Spinal cord (tissue), 10 donors: ENCODE results near the gene SPATA25. TPM values are rescaled to one million over a fixed set of nuclear protein-coding genes. Genes with fewer than 3 reads are reported as not detected.

Experiments used
- DNase-seq, 6 donors: peaks; one replicate each; pipeline versions ENCODE4 v3.0.0 to v3.0.0-alpha.2; 2013 to 2015; ENCODE audit warnings: low spot score in 6 of 6, low read depth in 4 of 6
- H3K27ac ChIP-seq: one replicate; pipeline ENCODE4 v1.5.1; 2013; ENCODE audit warnings: low read depth, low read length, control low read depth
- H3K27me3 ChIP-seq: one replicate; pipeline ENCODE4 v1.6.1; 2013; ENCODE audit warnings: low read length; ENCODE audit not compliant: control insufficient read depth, insufficient read depth
- H3K36me3 ChIP-seq: one replicate; pipeline ENCODE4 v1.6.1; 2013; ENCODE audit warnings: low read length; ENCODE audit not compliant: control insufficient read depth, insufficient read depth
- H3K4me1 ChIP-seq: one replicate; pipeline ENCODE4 v1.6.1; 2013; ENCODE audit warnings: low read length; ENCODE audit not compliant: control insufficient read depth, insufficient read depth
- H3K4me3 ChIP-seq: one replicate; pipeline ENCODE4 v1.5.1; 2013; ENCODE audit warnings: low read depth, low read length, control low read depth
- H3K9me3 ChIP-seq: one replicate; pipeline ENCODE4 v1.6.1; 2013; ENCODE audit warnings: low read length; ENCODE audit not compliant: control insufficient read depth, insufficient read depth
- WGBS: methylation state at CpG from one replicate; pipeline ENCODE4 v1.1.5; 2013; ENCODE audit warnings: missing lambda C conversion rate; ENCODE audit not compliant: insufficient coverage; 5-methylcytosine and 5-hydroxymethylcytosine counted together
- polyA plus RNA-seq, 2 donors: library from polyadenylated mRNA; unstranded; fragments of 120-200 nt; gene quantifications; one replicate each; pipeline ENCODE4 v1.2.1, GENCODE V29; 2013; ENCODE audit not compliant: insufficient read length in 2 of 2
- total RNA-seq, 2 donors: library from RNA; depleted of rRNA in 1 of 2; stranded (reverse); fragments of 120-200 nt in 1 of 2; fragments of >200 nt in 1 of 2; gene quantifications; one replicate each; pipeline versions ENCODE4 v1.2.3 to v1.2.4, GENCODE V29; 2013 to 2014
- donor health status: healthy.

The SPATA25 gene
- total and polyA plus RNA-seq, 4 donors: 1.3 to 5.6 (median 2.8) TPM

DNA sequence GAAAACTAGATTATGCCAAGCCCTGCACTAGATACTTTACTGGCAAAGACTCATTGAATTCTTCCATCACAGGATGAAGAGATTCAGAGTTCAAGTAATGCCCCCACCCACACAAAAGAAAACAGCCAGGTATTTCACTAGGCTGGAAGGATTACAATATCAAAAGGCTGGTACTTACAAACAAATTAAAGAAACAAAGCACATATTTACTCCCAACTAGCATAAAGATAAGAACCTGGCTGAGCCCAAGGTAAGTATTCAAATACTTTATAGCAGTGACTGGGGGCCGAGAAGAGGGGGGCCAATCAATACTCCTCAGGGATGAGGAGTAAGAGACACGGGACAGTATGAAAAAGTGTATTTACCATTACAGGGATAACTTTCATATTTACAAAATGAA is 33.9 kb downstream of the SPATA25 start:
- no peak overlapping the region for H3K27ac ChIP-seq
- H3K9me3 ChIP-seq: no peaks in the 10 kb centered on the region
- H3K27me3 ChIP-seq: no peaks in the 10 kb centered on the region
- DNase-seq: no peak
- H3K4me1 ChIP-seq: peaks cover 35% of the 10 kb centered on the region
- no peak overlapping the region for H3K4me3 ChIP-seq
- peaks cover 36% of the 10 kb centered on the region for H3K36me3 ChIP-seq
- no CpG with 5 or more reads among the region's 2 CpGs for WGBS

DNA sequence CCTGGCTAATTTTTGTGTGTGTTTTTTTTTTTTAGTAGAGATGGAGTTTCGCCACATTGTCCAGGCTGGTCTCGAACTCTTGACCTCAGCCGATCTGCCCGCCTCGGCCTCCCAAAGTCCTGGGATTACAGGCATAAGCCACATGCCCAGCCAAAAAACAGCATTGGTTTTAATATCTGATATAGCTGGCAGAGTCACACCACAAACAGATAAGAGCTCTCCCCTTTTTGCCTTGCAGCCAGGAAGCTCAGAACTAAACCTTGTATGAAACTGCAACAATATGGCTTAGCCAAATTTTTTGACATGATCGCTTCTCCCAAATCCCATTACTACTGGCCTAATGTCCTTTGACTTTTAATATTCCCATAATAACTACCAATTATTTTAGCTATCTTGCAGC is 35.1 kb downstream of the SPATA25 start:
- no peak for DNase-seq
- Histone ChIP-seq H3K4me1 (peaks cover 24% of the 10 kb centered on the region), H3K4me3 (no peak overlapping the region), H3K27ac (no peak overlapping the region), H3K9me3 (no peaks in the 10 kb centered on the region), H3K27me3 (no peaks in the 10 kb centered on the region), H3K36me3 (peaks cover 47% of the 10 kb centered on the region)
- WGBS: 100% methylated on average over 4 of the region's 6 CpGs

DNA sequence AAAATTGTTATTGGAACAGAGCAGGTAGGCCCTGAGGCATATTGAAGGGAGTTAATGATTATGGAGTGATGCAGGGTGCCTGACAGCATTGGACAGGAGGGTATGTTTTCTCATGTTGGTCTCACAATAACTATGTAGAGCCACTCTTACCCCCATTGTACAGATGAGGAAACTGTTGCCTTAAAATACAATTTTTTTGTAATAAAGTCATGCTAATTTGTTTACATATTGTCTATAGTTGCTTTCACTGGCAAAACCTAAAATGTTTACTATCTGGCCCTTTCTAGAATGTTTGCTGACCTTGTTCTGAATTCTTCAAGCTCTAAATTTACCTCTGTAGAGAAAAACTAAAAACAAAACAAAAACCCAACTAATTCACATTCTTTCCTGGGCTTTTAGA is 35.9 kb downstream of the SPATA25 start:
- peaks cover 53% of the 10 kb centered on the region for H3K36me3 ChIP-seq
- DNase-seq: no peak
- no peaks in the 10 kb centered on the region for H3K27me3 ChIP-seq
- H3K4me3 ChIP-seq: no peak overlapping the region
- peaks cover 19% of the 10 kb centered on the region for H3K4me1 ChIP-seq
- no peak overlapping the region for H3K27ac ChIP-seq
- H3K9me3 ChIP-seq: no peaks in the 10 kb centered on the region

DNA sequence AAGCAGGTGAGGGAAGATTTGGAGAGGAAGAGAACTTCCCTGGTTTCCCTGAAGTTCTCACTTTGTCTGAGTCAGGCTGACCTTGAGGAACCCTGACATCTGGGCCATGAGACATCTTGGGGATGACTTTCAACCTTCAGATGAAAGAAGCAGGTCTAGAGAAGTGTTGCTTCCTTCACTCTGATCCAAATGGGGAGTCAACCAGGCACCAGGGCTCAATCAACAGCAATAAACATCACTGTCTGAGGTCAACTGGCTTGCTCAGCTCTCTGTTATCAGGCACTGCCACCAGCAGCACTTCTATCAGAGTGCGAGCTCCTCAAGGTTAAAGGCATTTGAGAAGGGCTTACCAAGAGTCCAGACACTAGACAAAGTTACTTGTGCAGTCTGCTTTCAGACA is 36.5 kb downstream of the SPATA25 start:
- H3K9me3 ChIP-seq: no peaks in the 10 kb centered on the region
- H3K4me3 ChIP-seq: no peak overlapping the region
- WGBS: no CpG with 5 or more reads among the region's 1 CpG
- no peaks in the 10 kb centered on the region for H3K27me3 ChIP-seq
- no peak overlapping the region for H3K27ac ChIP-seq
- H3K36me3 ChIP-seq: peaks cover 56% of the 10 kb centered on the region
- H3K4me1 ChIP-seq: peaks cover 13% of the 10 kb centered on the region
- DNase-seq: no peak

DNA sequence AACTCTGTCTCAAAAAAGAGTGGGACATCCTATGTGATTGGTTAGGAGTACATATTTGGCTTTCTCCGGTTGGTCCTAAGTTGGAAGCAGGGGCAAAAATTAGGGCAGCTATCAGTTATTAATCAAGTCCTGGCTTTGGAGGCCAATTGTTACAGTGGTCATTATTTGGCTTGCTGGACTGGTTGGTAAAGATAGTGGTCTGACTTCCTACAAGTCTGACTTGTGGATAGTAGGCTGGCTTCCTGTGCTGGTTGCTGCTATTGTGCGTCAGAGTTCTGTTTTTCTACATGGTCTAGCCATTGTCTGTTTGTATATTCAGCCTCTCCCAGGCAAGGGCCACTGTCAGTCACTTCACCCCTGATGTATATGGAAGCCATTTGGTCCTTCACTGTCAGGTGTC is 37.2 kb downstream of the SPATA25 start:
- DNase-seq: no peak
- Histone ChIP-seq H3K27me3 (no peaks in the 10 kb centered on the region), H3K27ac (no peak overlapping the region), H3K9me3 (no peaks in the 10 kb centered on the region), H3K4me3 (no peak overlapping the region), H3K4me1 (peaks cover 7% of the 10 kb centered on the region), H3K36me3 (peaks cover 63% of the 10 kb centered on the region)
- 100% methylated on average over 2 of the region's 2 CpGs for WGBS

DNA sequence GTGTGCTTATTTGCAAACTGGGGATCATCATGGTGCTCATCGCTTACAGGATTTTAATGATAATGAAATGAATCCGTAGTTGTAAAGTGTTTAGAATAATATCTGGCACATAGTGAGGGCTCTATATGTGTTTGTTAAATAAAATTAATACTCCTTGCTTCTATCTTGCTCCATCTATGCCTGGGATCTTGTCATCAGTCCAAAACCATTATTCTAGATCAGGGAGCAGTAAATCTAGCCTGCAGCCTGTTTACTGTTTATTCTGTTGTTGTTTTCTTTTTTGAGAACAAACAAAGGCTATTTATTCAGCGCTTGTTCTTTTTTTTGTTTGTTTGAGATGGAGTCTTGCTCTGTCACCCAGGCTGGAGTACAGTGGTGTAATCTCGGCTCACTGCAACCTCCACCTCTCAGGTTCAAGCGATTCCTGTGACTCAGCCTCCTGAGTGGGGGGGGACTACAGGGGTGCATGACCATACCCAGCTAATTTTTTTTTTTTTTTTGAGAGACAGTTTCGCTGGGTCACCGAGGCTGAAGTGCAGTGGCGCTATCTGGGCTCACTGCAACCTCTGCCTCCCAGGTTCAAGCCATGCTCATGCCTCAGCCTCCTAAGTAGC is 38.3 kb downstream of the SPATA25 start:
- peaks cover 59% of the 10 kb centered on the region for H3K36me3 ChIP-seq
- H3K4me1 ChIP-seq: no peaks in the 10 kb centered on the region
- H3K27ac ChIP-seq: no peak overlapping the region
- H3K27me3 ChIP-seq: no peaks in the 10 kb centered on the region
- H3K4me3 ChIP-seq: no peak overlapping the region
- H3K9me3 ChIP-seq: no peaks in the 10 kb centered on the region
- no peak for DNase-seq
- WGBS: 76% methylated on average over 3 of the region's 8 CpGs

DNA sequence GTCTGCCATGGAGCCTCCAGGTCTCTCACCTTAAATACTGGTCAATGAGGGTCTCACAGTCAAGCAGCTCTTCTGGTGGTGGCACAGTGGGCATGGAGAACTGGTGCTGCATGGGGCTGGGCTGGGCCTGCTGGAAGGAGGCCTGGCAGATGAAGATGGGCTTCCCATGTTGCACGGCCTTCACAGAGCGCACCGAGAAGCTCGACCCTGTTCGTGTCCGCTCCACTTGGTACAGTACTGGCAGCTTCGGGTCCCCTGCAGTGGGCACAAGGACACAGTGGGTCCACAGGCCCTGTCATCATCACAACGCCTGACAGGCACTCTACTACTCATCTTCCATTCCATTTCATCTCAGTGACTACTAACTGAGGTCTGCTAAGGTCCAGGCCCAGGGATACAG is 39.0 kb downstream of the SPATA25 start:
- no peak for DNase-seq
- Histone ChIP-seq H3K27ac (no peak overlapping the region), H3K4me3 (no peak overlapping the region), H3K4me1 (no peaks in the 10 kb centered on the region), H3K9me3 (no peaks in the 10 kb centered on the region), H3K27me3 (no peaks in the 10 kb centered on the region), H3K36me3 (peaks cover 62% of the 10 kb centered on the region)
- 95% methylated on average over 8 of the region's 8 CpGs for WGBS

DNA sequence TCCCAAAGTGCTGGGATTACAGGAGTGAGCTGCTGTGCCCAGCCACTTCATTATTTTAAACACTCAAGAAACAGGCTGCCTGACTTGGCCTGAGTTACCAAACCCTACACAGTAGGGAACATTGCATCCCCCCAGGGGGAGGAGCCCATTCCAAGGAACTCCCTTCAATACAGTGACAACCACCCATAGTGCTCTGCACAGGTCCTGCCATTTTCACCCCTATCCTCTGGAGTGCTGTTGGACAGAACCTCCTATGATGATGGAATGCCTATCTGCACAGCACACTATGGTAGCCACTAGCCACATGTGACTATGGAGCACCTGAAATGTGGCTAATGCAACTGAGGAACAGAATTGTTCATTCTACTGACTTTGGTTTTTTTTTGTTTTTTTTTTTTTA is 42.0 kb downstream of the SPATA25 start:
- H3K4me3 ChIP-seq: no peak overlapping the region
- no peaks in the 10 kb centered on the region for H3K27me3 ChIP-seq
- H3K27ac ChIP-seq: no peak overlapping the region
- DNase-seq: no peak
- peaks cover 73% of the 10 kb centered on the region for H3K36me3 ChIP-seq
- no peaks in the 10 kb centered on the region for H3K4me1 ChIP-seq
- no peaks in the 10 kb centered on the region for H3K9me3 ChIP-seq

DNA sequence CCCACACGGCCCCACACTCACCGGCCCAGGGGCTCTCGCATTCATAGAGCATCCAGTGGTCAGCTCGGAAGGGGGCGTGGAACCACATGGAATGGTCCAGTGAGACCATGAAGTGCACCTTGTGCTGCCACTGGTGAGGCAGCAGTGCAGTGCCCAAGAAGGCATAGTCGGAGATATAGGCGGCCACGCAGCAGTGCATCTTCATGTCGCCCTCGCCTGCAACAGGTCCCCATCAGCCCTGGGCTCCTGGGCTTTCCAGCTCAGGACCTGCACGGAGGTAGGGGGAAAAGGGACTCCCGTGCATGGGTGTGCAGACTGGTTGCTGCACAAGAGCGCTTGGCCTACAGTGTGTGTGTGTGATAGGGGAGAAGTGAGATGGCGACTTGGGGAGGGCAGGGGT is 43.9 kb downstream of the SPATA25 start:
- WGBS: 93% methylated on average over 10 of the region's 14 CpGs
- Histone ChIP-seq H3K27ac (no peak overlapping the region), H3K27me3 (no peaks in the 10 kb centered on the region), H3K9me3 (no peaks in the 10 kb centered on the region), H3K4me3 (no peak overlapping the region), H3K36me3 (peaks cover 69% of the 10 kb centered on the region), H3K4me1 (no peaks in the 10 kb centered on the region)
- no peak for DNase-seq

DNA sequence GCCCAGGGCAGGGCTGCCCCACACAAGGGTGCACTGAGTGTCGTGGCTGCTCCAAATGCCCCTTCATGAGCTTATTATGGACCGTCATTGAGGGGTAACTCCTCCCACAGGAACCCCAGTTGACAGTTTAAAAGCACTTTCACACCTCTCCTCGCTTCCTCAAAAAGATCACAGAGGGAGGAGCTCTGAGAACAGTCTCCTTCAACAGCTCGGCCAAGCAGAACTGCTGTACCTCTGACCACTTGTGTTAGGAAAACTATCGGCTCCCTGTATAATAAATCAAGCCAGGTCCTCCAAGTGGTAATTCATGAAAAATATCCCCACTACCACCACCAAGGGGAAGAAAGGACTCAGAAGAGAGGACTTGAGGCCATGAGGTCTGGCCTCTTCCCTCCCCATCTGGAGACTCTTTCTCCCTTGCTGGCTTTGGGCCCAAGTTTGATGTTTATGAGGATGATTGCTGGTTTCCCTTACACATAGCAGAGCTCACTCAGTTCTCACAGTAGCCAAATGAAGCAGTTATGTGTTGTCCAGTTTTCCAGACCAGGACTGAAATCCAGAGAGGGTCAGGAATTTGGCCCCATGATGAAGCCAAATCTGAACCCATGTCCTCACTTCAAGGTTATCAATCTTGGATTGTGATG is 45.1 kb downstream of the SPATA25 start:
- Histone ChIP-seq H3K36me3 (peaks cover 62% of the 10 kb centered on the region), H3K4me3 (no peak overlapping the region), H3K27me3 (no peaks in the 10 kb centered on the region), H3K4me1 (no peaks in the 10 kb centered on the region), H3K9me3 (no peaks in the 10 kb centered on the region), H3K27ac (no peak overlapping the region)
- DNase-seq: no peak
- WGBS: 62% methylated on average over 2 of the region's 5 CpGs
